ENCODE measurements around the gene GDPD4.

Gene GDPD4

DNA sequence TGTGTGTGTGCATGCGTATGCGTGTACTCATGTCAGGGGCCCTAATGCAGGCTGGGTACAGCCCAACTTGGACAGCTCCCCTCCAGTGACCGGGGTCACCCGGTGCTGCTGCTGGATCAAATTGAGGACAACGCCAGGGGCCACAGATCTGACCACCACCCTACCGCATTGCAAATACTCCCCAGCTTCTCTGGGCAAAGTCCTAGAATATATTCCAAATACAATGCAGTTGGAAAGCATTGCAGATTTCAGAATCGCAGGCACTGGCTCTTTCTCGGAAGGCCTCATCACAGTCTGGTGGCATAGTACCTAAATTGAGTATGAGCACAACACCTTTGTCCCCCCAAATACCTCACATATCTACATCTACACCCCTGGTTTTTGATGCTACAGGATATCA, 130.2 kb downstream of the GDPD4 start:
- no peaks in the 10 kb centered on the region for H3K36me3 ChIP-seq (ENCODE audit: control insufficient read depth in 2 of 2, insufficient read depth in 1 of 2, low read length in 2 of 2)
- ChIA-PET POLR2A (no interaction called here), CTCF (interaction anchor here (1.5 kb wide), 1 partner anchor 9 kb away, joined by 4 read pairs; no protein-coding TSS in a partner anchor)
- H3K4me1 ChIP-seq (ENCODE audit: control insufficient read depth, insufficient read depth, low read length): no peaks in the 10 kb centered on the region
- H3K27ac ChIP-seq (ENCODE audit: extremely low read depth, low read depth, low read length): no peak overlapping the region
- TF ChIP-seq ZNF394 (tag by site-specific recombination; IDR thresholded peaks at IDR 0.05; ENCODE audit: borderline replicate concordance) (no peak), KLF10 (tag by site-specific recombination; IDR thresholded peaks at IDR 0.05) (no peak), ZNF211 (tag by site-specific recombination; IDR thresholded peaks at IDR 0.05; ENCODE audit: low read depth) (no peak), ZNF626 (tag by site-specific recombination; IDR thresholded peaks at IDR 0.05) (no peak), ZNF518A (tag by site-specific recombination; conservative IDR thresholded peaks at IDR 0.05; ENCODE audit: low read depth) (no peak), ZNF175 (tag by site-specific recombination; IDR thresholded peaks at IDR 0.05) (no peak), ZNF274 (IDR thresholded peaks at IDR 0.05; ENCODE audit: low read length) (no peak), ZNF274 (tag by site-specific recombination; IDR thresholded peaks at IDR 0.05; ENCODE audit: borderline replicate concordance) (no peak), ZNF544 (tag by site-specific recombination; IDR thresholded peaks at IDR 0.05) (no peak)
- TF ChIP-seq, protein P1, sequence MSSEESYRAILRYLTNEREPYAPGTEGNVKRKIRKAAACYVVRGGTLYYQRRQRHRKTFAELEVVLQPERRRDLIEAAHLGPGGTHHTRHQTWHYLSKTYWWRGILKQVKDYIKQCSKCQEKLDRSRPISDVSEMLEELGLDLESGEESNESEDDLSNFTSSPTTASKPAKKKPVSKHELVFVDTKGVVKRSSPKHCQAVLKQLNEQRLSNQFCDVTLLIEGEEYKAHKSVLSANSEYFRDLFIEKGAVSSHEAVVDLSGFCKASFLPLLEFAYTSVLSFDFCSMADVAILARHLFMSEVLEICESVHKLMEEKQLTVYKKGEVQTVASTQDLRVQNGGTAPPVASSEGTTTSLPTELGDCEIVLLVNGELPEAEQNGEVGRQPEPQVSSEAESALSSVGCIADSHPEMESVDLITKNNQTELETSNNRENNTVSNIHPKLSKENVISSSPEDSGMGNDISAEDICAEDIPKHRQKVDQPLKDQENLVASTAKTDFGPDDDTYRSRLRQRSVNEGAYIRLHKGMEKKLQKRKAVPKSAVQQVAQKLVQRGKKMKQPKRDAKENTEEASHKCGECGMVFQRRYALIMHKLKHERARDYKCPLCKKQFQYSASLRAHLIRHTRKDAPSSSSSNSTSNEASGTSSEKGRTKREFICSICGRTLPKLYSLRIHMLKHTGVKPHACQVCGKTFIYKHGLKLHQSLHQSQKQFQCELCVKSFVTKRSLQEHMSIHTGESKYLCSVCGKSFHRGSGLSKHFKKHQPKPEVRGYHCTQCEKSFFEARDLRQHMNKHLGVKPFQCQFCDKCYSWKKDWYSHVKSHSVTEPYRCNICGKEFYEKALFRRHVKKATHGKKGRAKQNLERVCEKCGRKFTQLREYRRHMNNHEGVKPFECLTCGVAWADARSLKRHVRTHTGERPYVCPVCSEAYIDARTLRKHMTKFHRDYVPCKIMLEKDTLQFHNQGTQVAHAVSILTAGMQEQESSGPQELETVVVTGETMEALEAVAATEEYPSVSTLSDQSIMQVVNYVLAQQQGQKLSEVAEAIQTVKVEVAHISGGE (tag by site-specific recombination; conservative IDR thresholded peaks at IDR 0.05; ENCODE audit: low read depth): no peak
- H3K4me3 ChIP-seq (ENCODE audit: low read depth, low read length): no peak overlapping the region
- no peaks in the 10 kb centered on the region for H3K9me3 ChIP-seq (ENCODE audit: control insufficient read depth, insufficient read depth, low read depth, low read length)

- Histone ChIP-seq H3K4me1 (ENCODE audit: control insufficient read depth, insufficient read depth, low read length) (no peaks in the 10 kb centered on the region), H3K4me3 (ENCODE audit: low read depth, low read length) (no peak overlapping the region), H3K27ac (ENCODE audit: extremely low read depth, low read depth, low read length) (no peak overlapping the region), H3K36me3 (ENCODE audit: control insufficient read depth in 2 of 2, insufficient read depth in 1 of 2, low read length in 2 of 2) (no peaks in the 10 kb centered on the region), H3K9me3 (ENCODE audit: control insufficient read depth, insufficient read depth, low read depth, low read length) (no peaks in the 10 kb centered on the region)
- TF ChIP-seq ZNF16 (tag by site-specific recombination; IDR thresholded peaks at IDR 0.05; ENCODE audit: low read depth) (no peak), ZNF843 (tag by site-specific recombination; IDR thresholded peaks at IDR 0.05) (no peak), ZNF585B (tag by site-specific recombination; IDR thresholded peaks at IDR 0.05) (no peak), ZNF121 (tag by site-specific recombination; IDR thresholded peaks at IDR 0.05) (no peak), ZNF311 (tag by site-specific recombination; IDR thresholded peaks at IDR 0.05; ENCODE audit: borderline replicate concordance) (no peak)
- CTCF ChIA-PET: interaction anchor here (1.5 kb wide), 1 partner anchor 8 kb away, joined by 4 read pairs; no protein-coding TSS in a partner anchor
- POLR2A ChIA-PET: no interaction called here
Observed at GRCh38 chr11:77170107-77170506, 131.4 kb downstream of the GDPD4 start.

Data from HEK293 (cell line).